Measurements from ENCODE around the gene ANO9. TPM values are rescaled to one million over a fixed set of nuclear protein-coding genes. Genes with fewer than 3 reads are reported as not detected.

Gene ANO9
- total and polyA plus RNA-seq, 4 donors, result 0.20 to 0.75 (median 0.40) TPM

DNA sequence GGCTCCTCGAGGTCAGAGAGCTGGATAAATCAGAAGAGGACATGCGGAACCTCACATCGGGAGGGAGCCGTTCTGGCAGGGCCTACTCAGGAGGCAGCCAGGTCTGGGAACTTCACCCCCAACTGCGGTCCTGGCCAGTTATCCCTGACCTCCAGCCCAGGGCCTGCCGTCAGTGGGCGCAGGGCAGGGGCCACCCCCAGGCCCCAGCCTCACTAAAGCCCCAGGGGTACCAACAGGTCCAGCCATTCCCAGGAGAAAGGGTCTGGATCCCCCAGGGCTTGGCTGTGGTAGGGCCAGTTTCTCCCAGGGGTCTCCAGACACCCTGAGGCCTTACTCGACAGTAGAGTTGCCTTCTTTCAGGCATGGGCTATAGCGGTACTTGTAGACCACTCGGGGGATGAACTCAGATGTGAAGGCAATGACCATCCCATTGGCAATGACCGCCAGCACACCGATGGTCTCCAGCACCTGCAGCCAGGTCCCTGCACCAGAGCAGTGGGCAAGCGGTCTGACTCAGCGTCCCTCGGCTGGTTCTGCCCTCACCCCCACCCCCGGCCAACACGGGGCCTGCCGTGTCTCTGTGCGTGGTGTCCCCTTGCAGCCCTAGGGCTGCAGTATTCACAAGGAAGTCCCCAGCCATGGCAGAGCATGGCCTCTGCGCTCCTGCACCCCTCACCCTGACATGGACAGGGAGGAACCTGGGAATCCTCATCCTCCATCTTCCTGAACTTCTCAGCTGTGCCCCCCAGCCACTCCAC, 22.4 kb downstream of the ANO9 start:
- WGBS, result 90% methylated on average over 20 of the region's 20 CpGs
- H3K36me3 ChIP-seq (ENCODE audit: control insufficient read depth in 4 of 4, insufficient read depth in 3 of 4, low read depth in 1 of 4, low read length in 3 of 4), result no peaks in the 10 kb centered on the region
- no peak overlapping the region for H3K4me3 ChIP-seq (ENCODE audit: low read depth in 1 of 3, low read length in 3 of 3)
- H3K9me3 ChIP-seq (ENCODE audit: control insufficient read depth in 4 of 4, low read length in 3 of 4), result no peaks in the 10 kb centered on the region
- H3K27me3 ChIP-seq (ENCODE audit: control insufficient read depth in 4 of 4, insufficient read depth in 4 of 4, low read length in 3 of 4), result peaks cover 0 to 2% (median 0%) of the 10 kb centered on the region in 4 donors
- no peak overlapping the region for H3K9ac ChIP-seq (ENCODE audit: low read depth in 1 of 2, low read length in 2 of 2)
- peaks cover 5 to 33% (median 21%) of the 10 kb centered on the region in 4 donors for H3K4me1 ChIP-seq (ENCODE audit: control insufficient read depth in 4 of 4, insufficient read depth in 4 of 4, low read length in 3 of 4)
- no peak for TF ChIP-seq CTCF (IDR thresholded peaks at IDR 0.05; ENCODE audit: low read depth, low read length, missing input control)
- no peak for TF ChIP-seq GABPA (IDR thresholded peaks at IDR 0.05 in 1 of 2, conservative IDR thresholded peaks at IDR 0.05 in 1 of 2)
- TF ChIP-seq HNF4A (conservative IDR thresholded peaks at IDR 0.05), result no peak
- TF ChIP-seq JUND (IDR thresholded peaks at IDR 0.05), result no peak
- no peak for TF ChIP-seq REST (IDR thresholded peaks at IDR 0.05)
- TF ChIP-seq FOXA1 (IDR thresholded peaks at IDR 0.05), result no peak
- no peak for TF ChIP-seq ATF3 (IDR thresholded peaks at IDR 0.05)
- no peak overlapping the region for H3K27ac ChIP-seq (ENCODE audit: low read depth in 1 of 2, low read length in 2 of 2)
- DNase-seq (ENCODE audit: low spot score), result no peak

GRCh38 chr11:418343-419247, 23.2 kb downstream of the ANO9 start:
- no peak overlapping the region for H3K4me3 ChIP-seq (ENCODE audit: low read depth in 1 of 3, low read length in 3 of 3)
- no peaks in the 10 kb centered on the region for H3K36me3 ChIP-seq (ENCODE audit: control insufficient read depth in 4 of 4, insufficient read depth in 3 of 4, low read depth in 1 of 4, low read length in 3 of 4)
- H3K27ac ChIP-seq (ENCODE audit: low read depth in 1 of 2, low read length in 2 of 2), result no peak overlapping the region
- no peak overlapping the region for H3K9ac ChIP-seq (ENCODE audit: low read depth in 1 of 2, low read length in 2 of 2)
- H3K9me3 ChIP-seq (ENCODE audit: control insufficient read depth in 4 of 4, low read length in 3 of 4), result no peaks in the 10 kb centered on the region
- H3K27me3 ChIP-seq (ENCODE audit: control insufficient read depth in 4 of 4, insufficient read depth in 4 of 4, low read length in 3 of 4), result no peaks in the 10 kb centered on the region
- no peak for TF ChIP-seq TAF1 (conservative IDR thresholded peaks at IDR 0.05)
- TF ChIP-seq NR2F2 (IDR thresholded peaks at IDR 0.05), result no peak
- no peak for TF ChIP-seq GABPA (IDR thresholded peaks at IDR 0.05 in 1 of 2, conservative IDR thresholded peaks at IDR 0.05 in 1 of 2)
- TF ChIP-seq YY1 (IDR thresholded peaks at IDR 0.05), result no peak
- TF ChIP-seq FOXA1 (IDR thresholded peaks at IDR 0.05), result no peak
- TF ChIP-seq SP1 (IDR thresholded peaks at IDR 0.05), result no peak
- TF ChIP-seq EGR1 (IDR thresholded peaks at IDR 0.05; ENCODE audit: low read depth in 2 of 2), result no peak
- TF ChIP-seq RXRA (IDR thresholded peaks at IDR 0.05), result no peak
- TF ChIP-seq MAX (IDR thresholded peaks at IDR 0.05), result no peak
- no peak for TF ChIP-seq FOXA2 (IDR thresholded peaks at IDR 0.05)
- peaks cover 7 to 38% (median 21%) of the 10 kb centered on the region in 4 donors for H3K4me1 ChIP-seq (ENCODE audit: control insufficient read depth in 4 of 4, insufficient read depth in 4 of 4, low read length in 3 of 4)
- WGBS, result 94% methylated on average over 30 of the region's 30 CpGs
- DNase-seq (ENCODE audit: low spot score), result no peak

Measured in liver (tissue), 9 donors.